Liver (tissue), 9 donors: ENCODE results near the gene LRRK1. TPM values are rescaled to one million over a fixed set of nuclear protein-coding genes. Genes with fewer than 3 reads are reported as not detected.

Experiments used
- DNase-seq: peaks from one replicate; pipeline ENCODE4 v3.0.0-alpha.2; 2017; ENCODE audit warnings: low spot score
- H3K27ac ChIP-seq, 2 donors: one replicate each; pipeline ENCODE4 v1.7.0; 2013; ENCODE audit warnings: inconsistent platforms in 2 of 2, low read length in 2 of 2, control low read depth in 1 of 2, low read depth in 1 of 2, mild to moderate bottlenecking in 1 of 2
- H3K27me3 ChIP-seq, 4 donors: one replicate each; pipeline versions ENCODE4 v1.6.1 to v1.7.0; 2013; ENCODE audit warnings: low read length in 3 of 4, inconsistent platforms in 1 of 4, mild to moderate bottlenecking in 1 of 4, moderate library complexity in 1 of 4; ENCODE audit not compliant: control insufficient read depth in 4 of 4, insufficient read depth in 4 of 4
- H3K36me3 ChIP-seq, 4 donors: one replicate each; pipeline versions ENCODE4 v1.6.1 to v1.7.0; 2013; ENCODE audit warnings: low read length in 3 of 4, mild to moderate bottlenecking in 3 of 4, low read depth in 1 of 4, moderate library complexity in 1 of 4; ENCODE audit not compliant: control insufficient read depth in 4 of 4, insufficient read depth in 3 of 4
- H3K4me1 ChIP-seq, 4 donors: one replicate each; pipeline versions ENCODE4 v1.6.1 to v1.7.0; 2013; ENCODE audit warnings: low read length in 3 of 4, mild to moderate bottlenecking in 3 of 4, moderate library complexity in 1 of 4; ENCODE audit not compliant: control insufficient read depth in 4 of 4, insufficient read depth in 4 of 4
- H3K4me3 ChIP-seq, 3 donors: one replicate each; pipeline versions ENCODE4 v1.6.1 to v1.7.0; 2013; ENCODE audit warnings: low read length in 3 of 3, control low read depth in 1 of 3, low read depth in 1 of 3, mild to moderate bottlenecking in 1 of 3
- H3K9ac ChIP-seq, 2 donors: one replicate each; pipeline ENCODE4 v1.7.0; 2013; ENCODE audit warnings: low read length in 2 of 2, mild to moderate bottlenecking in 2 of 2, moderate library complexity in 2 of 2, control low read depth in 1 of 2, low read depth in 1 of 2
- H3K9me3 ChIP-seq, 4 donors: one replicate each; pipeline versions ENCODE4 v1.6.1 to v1.7.0; 2013; ENCODE audit warnings: low read length in 3 of 4; ENCODE audit not compliant: control insufficient read depth in 4 of 4
- ATF3 ChIP-seq: IDR thresholded peaks from 2 replicates; pipeline ENCODE4 v1.6.1; 2016; ENCODE audit warnings: antibody characterized with exemption
- CTCF ChIP-seq: fragments of 150-350 bp; IDR thresholded peaks from 2 replicates; pipeline ENCODE4 v1.5.1; 2017; ENCODE audit warnings: improper control_type of control experiment, low read depth, low read length; ENCODE audit not compliant: missing input control
- EGR1 ChIP-seq, 2 donors: IDR thresholded peaks; 2 replicates each; pipeline ENCODE4 v1.6.1; 2016 to 2018; ENCODE audit warnings: antibody characterized with exemption in 2 of 2, low read depth in 2 of 2
- FOXA1 ChIP-seq: IDR thresholded peaks from 2 replicates; pipeline ENCODE4 v1.6.1; 2016; ENCODE audit warnings: antibody characterized with exemption
- FOXA2 ChIP-seq: IDR thresholded peaks from 2 replicates; pipeline ENCODE4 v1.6.1; 2016; ENCODE audit warnings: antibody characterized with exemption
- GABPA ChIP-seq, 2 donors: IDR thresholded peaks in 1 of 2; conservative IDR thresholded peaks in 1 of 2; 2 replicates each; pipeline ENCODE4 v1.6.1; 2016; ENCODE audit warnings: antibody characterized with exemption in 2 of 2, mild to moderate bottlenecking in 1 of 2, moderate library complexity in 1 of 2
- HNF4A ChIP-seq, 2 donors: conservative IDR thresholded peaks; 2 replicates each; pipeline ENCODE4 v1.6.1; 2016; ENCODE audit warnings: antibody characterized with exemption in 2 of 2, mild to moderate bottlenecking in 2 of 2
- HNF4G ChIP-seq: IDR thresholded peaks from 2 replicates; pipeline ENCODE4 v1.6.1; 2016; ENCODE audit warnings: antibody characterized with exemption
- JUND ChIP-seq, 2 donors: IDR thresholded peaks; 2 replicates each; pipeline ENCODE4 v1.6.1; 2016; ENCODE audit warnings: antibody characterized with exemption in 2 of 2
- NR2F2 ChIP-seq: IDR thresholded peaks from 2 replicates; pipeline ENCODE4 v1.6.1; 2016; ENCODE audit warnings: antibody characterized with exemption
- RAD21 ChIP-seq, 2 donors: IDR thresholded peaks; 2 replicates each; pipeline ENCODE4 v1.6.1; 2016; ENCODE audit warnings: antibody characterized with exemption in 2 of 2, mild to moderate bottlenecking in 2 of 2
- REST ChIP-seq: IDR thresholded peaks from 2 replicates; pipeline ENCODE4 v1.6.1; 2016; ENCODE audit warnings: antibody characterized with exemption, mild to moderate bottlenecking
- RXRA ChIP-seq, 2 donors: IDR thresholded peaks; 2 replicates each; pipeline ENCODE4 v1.6.1; 2017 to 2018; ENCODE audit warnings: antibody characterized with exemption in 2 of 2, mild to moderate bottlenecking in 1 of 2
- SP1 ChIP-seq: IDR thresholded peaks from 2 replicates; pipeline ENCODE4 v1.6.1; 2018; ENCODE audit warnings: antibody characterized with exemption, mild to moderate bottlenecking
- TAF1 ChIP-seq: conservative IDR thresholded peaks from 2 replicates; pipeline ENCODE4 v1.6.1; 2016; ENCODE audit warnings: antibody characterized with exemption, mild to moderate bottlenecking
- YY1 ChIP-seq: IDR thresholded peaks from 2 replicates; pipeline ENCODE4 v1.6.1; 2016; ENCODE audit warnings: antibody characterized with exemption, mild to moderate bottlenecking
- ZBTB33 ChIP-seq: IDR thresholded peaks from 2 replicates; pipeline ENCODE4 v1.6.1; 2016; ENCODE audit warnings: antibody characterized with exemption
- WGBS: extraction: QIAGEN DNeasy Blood & Tissue Kit; methylation state at CpG from one replicate; pipeline ENCODE4 v1.1.7; 2013; 5-methylcytosine and 5-hydroxymethylcytosine counted together
- polyA plus RNA-seq, 2 donors: library from polyadenylated mRNA; stranded (reverse) in 1 of 2; unstranded in 1 of 2; fragments of 200-250 nt in 1 of 2; fragments of >200 nt in 1 of 2; fragmentation: Nextera tagmentation in 1 of 2; extraction: Ambion mirVana in 1 of 2; gene quantifications; one replicate each; pipeline versions ENCODE4 v1.2.1 to v1.2.3, GENCODE V29; 2013 to 2015
- total RNA-seq, 2 donors: library from RNA; depleted of rRNA; stranded (reverse); fragments of >200 nt; gene quantifications; one replicate each; pipeline ENCODE4 v1.2.3, GENCODE V29; 2014
- donor health status: healthy.
- donor health status: healthy.
- donor health status: healthy.
- donor health status: healthy.
- donor health status: healthy.

LRRK1 gene
- total and polyA plus RNA-seq, 4 donors: 1.2 to 4.4 (median 2.7) TPM

GRCh38 chr15:100934726-100935125 lies 15.6 kb downstream of the LRRK1 start:
- TF ChIP-seq HNF4A (conservative IDR thresholded peaks at IDR 0.05) (no peak), ZBTB33 (no peak), ATF3 (no peak), NR2F2 (no peak), FOXA1 (no peak), HNF4G (no peak), TAF1 (no peak), GABPA (IDR thresholded peaks at IDR 0.05 in 1 of 2, conservative IDR thresholded peaks at IDR 0.05 in 1 of 2) (no peak)
- DNase-seq: no peak
- H3K36me3 ChIP-seq: no peaks in the 10 kb centered on the region
- H3K27me3 ChIP-seq: peaks cover 0 to 3% (median 0%) of the 10 kb centered on the region in 4 donors
- no peak overlapping the region for H3K9ac ChIP-seq
- H3K4me1 ChIP-seq: no peaks in the 10 kb centered on the region
- H3K27ac ChIP-seq: no peak overlapping the region
- H3K9me3 ChIP-seq: no peaks in the 10 kb centered on the region
- no peak overlapping the region for H3K4me3 ChIP-seq

GRCh38 chr15:100937171-100937570 lies 18.0 kb downstream of the LRRK1 start:
- Histone ChIP-seq H3K4me1 (no peaks in the 10 kb centered on the region), H3K27me3 (peaks cover 0 to 3% (median 0%) of the 10 kb centered on the region in 4 donors), H3K9me3 (no peaks in the 10 kb centered on the region), H3K36me3 (no peaks in the 10 kb centered on the region), H3K27ac (no peak overlapping the region), H3K9ac (no peak overlapping the region), H3K4me3 (no peak overlapping the region)
- WGBS: 86% methylated on average over 4 of the region's 4 CpGs
- DNase-seq: no peak
- TF ChIP-seq SP1 (no peak), HNF4A (conservative IDR thresholded peaks at IDR 0.05) (no peak), EGR1 (IDR thresholded peaks at IDR 0.05; ENCODE audit: low read depth in 2 of 2) (no peak)

GRCh38 chr15:100939791-100940190 lies 20.6 kb downstream of the LRRK1 start:
- TF ChIP-seq NR2F2 (no peak), CTCF (no peak), FOXA2 (no peak), ZBTB33 (no peak), JUND (IDR thresholded peaks at IDR 0.05) (no peak), ATF3 (no peak), EGR1 (IDR thresholded peaks at IDR 0.05; ENCODE audit: low read depth in 2 of 2) (no peak), RXRA (IDR thresholded peaks at IDR 0.05) (no peak), FOXA1 (no peak), REST (no peak), RAD21 (IDR thresholded peaks at IDR 0.05) (no peak), YY1 (no peak)
- 75% methylated on average over 4 of the region's 4 CpGs for WGBS
- Histone ChIP-seq H3K9me3 (no peaks in the 10 kb centered on the region), H3K27ac (no peak overlapping the region), H3K27me3 (peaks cover 0 to 3% (median 0%) of the 10 kb centered on the region in 4 donors), H3K9ac (no peak overlapping the region), H3K4me1 (peaks cover 0 to 2% (median 0%) of the 10 kb centered on the region in 4 donors), H3K36me3 (no peaks in the 10 kb centered on the region), H3K4me3 (no peak overlapping the region)
- no peak for DNase-seq
